C4-2B (cell line): ENCODE results near the gene PRTG.
"Not testable (repeated sequence)": the region's sequence is repeated elsewhere in the genome, so short reads cannot be mapped to it uniquely, and the experiment has no call there.

Source experiments
- ZFX ChIP-seq: fragments of 450-650 bp; IDR thresholded peaks from 2 replicates; pipeline ENCODE4 v1.6.1; 2017
- TF ChIP-seq, protein P1 (sequence below): fragments of 450-650 bp; conservative IDR thresholded peaks from 2 replicates; pipeline ENCODE4 v1.5.1; 2017; ENCODE audit warnings: mild to moderate bottlenecking

DNA sequence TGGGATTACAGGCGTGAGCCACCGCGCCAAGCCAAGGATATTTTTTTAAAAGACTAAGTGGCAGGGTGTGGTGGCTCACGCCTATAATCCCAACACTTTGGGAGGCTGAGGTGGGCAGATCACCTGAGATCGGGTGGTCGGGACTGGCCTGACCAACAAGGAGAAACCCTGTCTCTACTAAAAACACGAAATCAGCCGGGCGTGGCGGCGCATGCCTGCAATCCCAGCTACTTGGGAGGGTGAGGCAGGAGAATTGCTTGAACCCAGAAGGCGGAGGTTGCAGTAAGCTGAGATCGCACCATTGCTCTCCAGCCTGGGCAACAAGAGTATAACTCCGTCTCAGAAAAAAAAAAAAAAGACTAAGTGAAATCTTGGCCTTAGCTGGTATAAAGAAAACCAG, 49.8 kb downstream of the PRTG start:
- TF ChIP-seq, protein P1, sequence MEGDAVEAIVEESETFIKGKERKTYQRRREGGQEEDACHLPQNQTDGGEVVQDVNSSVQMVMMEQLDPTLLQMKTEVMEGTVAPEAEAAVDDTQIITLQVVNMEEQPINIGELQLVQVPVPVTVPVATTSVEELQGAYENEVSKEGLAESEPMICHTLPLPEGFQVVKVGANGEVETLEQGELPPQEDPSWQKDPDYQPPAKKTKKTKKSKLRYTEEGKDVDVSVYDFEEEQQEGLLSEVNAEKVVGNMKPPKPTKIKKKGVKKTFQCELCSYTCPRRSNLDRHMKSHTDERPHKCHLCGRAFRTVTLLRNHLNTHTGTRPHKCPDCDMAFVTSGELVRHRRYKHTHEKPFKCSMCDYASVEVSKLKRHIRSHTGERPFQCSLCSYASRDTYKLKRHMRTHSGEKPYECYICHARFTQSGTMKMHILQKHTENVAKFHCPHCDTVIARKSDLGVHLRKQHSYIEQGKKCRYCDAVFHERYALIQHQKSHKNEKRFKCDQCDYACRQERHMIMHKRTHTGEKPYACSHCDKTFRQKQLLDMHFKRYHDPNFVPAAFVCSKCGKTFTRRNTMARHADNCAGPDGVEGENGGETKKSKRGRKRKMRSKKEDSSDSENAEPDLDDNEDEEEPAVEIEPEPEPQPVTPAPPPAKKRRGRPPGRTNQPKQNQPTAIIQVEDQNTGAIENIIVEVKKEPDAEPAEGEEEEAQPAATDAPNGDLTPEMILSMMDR, result not testable (repeated sequence)
- TF ChIP-seq ZFX, result not testable (repeated sequence)
